NT2/D1 (cell line): Measurements from ENCODE around the gene SYNPO2.

ENCODE experiments used
- DNase-seq: peaks from one replicate; pipeline ENCODE4 v3.0.0-alpha.2; 2011; ENCODE audit warnings: low read depth, low spot score
- H3K27me3 ChIP-seq: 2 replicates; pipeline ENCODE4 v1.6.0; 2011; ENCODE audit warnings: mild to moderate bottlenecking; ENCODE audit not compliant: insufficient read length, insufficient read depth
- H3K36me3 ChIP-seq: 2 replicates; pipeline ENCODE4 v1.6.1; 2011; ENCODE audit warnings: mild to moderate bottlenecking, low read length, mixed read lengths; ENCODE audit not compliant: insufficient read depth, insufficient read length
- H3K4me1 ChIP-seq: 2 replicates; pipeline ENCODE4 v1.5.1; 2011; ENCODE audit not compliant: insufficient read depth, insufficient read length
- H3K4me3 ChIP-seq: 2 replicates; pipeline ENCODE4 v1.5.1; 2011; ENCODE audit warnings: low read depth; ENCODE audit not compliant: insufficient read length
- H3K9ac ChIP-seq: 2 replicates; pipeline ENCODE4 v1.6.0; 2011; ENCODE audit warnings: low read depth; ENCODE audit not compliant: insufficient read length
- H3K9me3 ChIP-seq: 2 replicates; pipeline ENCODE4 v1.5.1; 2011; ENCODE audit warnings: mild to moderate bottlenecking, low read length; ENCODE audit not compliant: insufficient read depth
- SUZ12 ChIP-seq: IDR thresholded peaks from 2 replicates; pipeline ENCODE4 v1.6.1; 2011; ENCODE audit not compliant: insufficient read length, insufficient read depth; ENCODE audit errors: extremely low read depth
- YY1 ChIP-seq: IDR thresholded peaks from 2 replicates; pipeline ENCODE4 v1.6.1; 2011; ENCODE audit not compliant: insufficient read length, insufficient read depth
- ZNF274 ChIP-seq: IDR thresholded peaks from 2 replicates; pipeline ENCODE4 v1.6.1; 2011; ENCODE audit warnings: mild to moderate bottlenecking, low read depth, low read length

The SYNPO2 gene

DNA sequence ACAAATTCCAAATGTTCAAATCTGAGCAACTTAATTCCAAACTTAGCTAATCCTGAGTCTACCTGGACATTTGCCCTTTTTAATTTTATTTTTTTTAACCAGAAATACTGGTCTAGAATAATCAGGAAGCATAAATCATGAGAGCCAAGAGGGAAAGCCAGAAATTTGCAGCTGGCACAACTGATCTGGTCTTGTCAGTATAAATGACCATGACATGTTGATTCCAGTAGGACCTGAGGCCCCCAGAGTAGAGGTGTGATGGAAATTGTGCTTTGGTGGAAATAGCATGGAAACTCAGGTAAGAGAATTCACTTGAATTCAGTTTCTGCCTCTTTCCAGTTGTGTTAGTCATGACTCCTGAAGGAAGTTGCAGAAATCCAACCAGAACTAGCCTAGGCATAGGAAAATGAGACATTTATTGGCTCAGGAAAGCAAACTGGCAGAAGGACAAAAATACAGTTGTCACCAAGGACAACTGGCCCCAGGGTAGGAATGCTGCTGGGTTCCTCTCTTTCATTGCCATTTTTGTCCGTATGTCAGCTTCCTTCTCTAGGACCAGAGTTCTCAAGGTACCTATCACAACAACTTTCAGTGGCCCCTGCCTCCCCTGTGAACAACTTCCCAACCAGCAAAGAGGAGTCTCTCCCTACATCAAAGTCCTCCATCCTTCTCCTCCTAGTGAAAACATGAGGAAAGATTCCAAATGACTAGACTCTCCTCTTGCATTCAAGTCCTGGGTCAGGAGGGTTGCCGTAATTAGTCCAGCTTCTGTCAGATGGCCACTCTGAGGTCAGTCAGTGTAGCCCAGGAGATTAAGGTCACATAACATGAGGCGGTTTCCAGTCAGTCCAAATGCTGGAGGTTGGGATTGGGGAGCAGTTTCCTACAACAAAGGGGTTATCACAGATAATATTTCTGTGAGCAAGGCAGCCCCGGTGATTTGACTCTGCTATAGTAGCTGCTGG is 217.7 kb downstream of the SYNPO2 start:
- Histone ChIP-seq H3K9ac (no peak overlapping the region), H3K27me3 (no peaks in the 10 kb centered on the region), H3K9me3 (no peaks in the 10 kb centered on the region), H3K36me3 (no peaks in the 10 kb centered on the region), H3K4me3 (no peak overlapping the region), H3K4me1 (no peaks in the 10 kb centered on the region)
- TF ChIP-seq SUZ12 (no peak), YY1 (no peak), ZNF274 (no peak)
- no peak for DNase-seq

GRCh38 chr4:119110121-119110520 is 221.5 kb downstream of the SYNPO2 start:
- Histone ChIP-seq H3K9ac (no peak overlapping the region), H3K9me3 (no peaks in the 10 kb centered on the region), H3K27me3 (no peaks in the 10 kb centered on the region), H3K4me3 (no peak overlapping the region), H3K4me1 (no peaks in the 10 kb centered on the region), H3K36me3 (no peaks in the 10 kb centered on the region)
- no peak for TF ChIP-seq YY1
- no peak for TF ChIP-seq ZNF274
- TF ChIP-seq SUZ12, result no peak
- DNase-seq, result no peak
